C4-2B (cell line): ENCODE data around the gene TEKTIP1.

Source experiments
- CTCF ChIP-seq: fragments of 450-650 bp; conservative IDR thresholded peaks from 2 replicates; pipeline ENCODE4 v1.5.1; 2017; ENCODE audit warnings: mild to moderate bottlenecking
- ZFX ChIP-seq: fragments of 450-650 bp; IDR thresholded peaks from 2 replicates; pipeline ENCODE4 v1.6.1; 2017

GRCh38 chr19:3543150-3544057 is 4.4 kb downstream of the TEKTIP1 start:
- no peak for TF ChIP-seq CTCF
- TF ChIP-seq ZFX: no peak
